Measurements from ENCODE around the gene OSBPL3.
"Not testable (repeated sequence)": the region's sequence is repeated elsewhere in the genome, so short reads cannot be mapped to it uniquely, and the experiment has no call there.

The OSBPL3 gene

GRCh38 chr7:24800667-24801066 is 179.3 kb downstream of the OSBPL3 start:
- no peak overlapping the region for H3K4me3 ChIP-seq (ENCODE audit: low read depth, low read length)

- no peak overlapping the region for H3K4me3 ChIP-seq (ENCODE audit: low read depth, low read length)
Observed at GRCh38 chr7:24800073-24800472, 179.9 kb downstream of the OSBPL3 start.

- H3K4me3 ChIP-seq (ENCODE audit: low read depth, low read length) = no peak overlapping the region
Observed at GRCh38 chr7:24799506-24799905, 180.5 kb downstream of the OSBPL3 start.

GRCh38 chr7:24798261-24798660 is 181.7 kb downstream of the OSBPL3 start:
- H3K4me3 ChIP-seq (ENCODE audit: low read depth, low read length) = no peak overlapping the region

GRCh38 chr7:24797270-24797669 is 182.7 kb downstream of the OSBPL3 start:
- H3K4me3 ChIP-seq (ENCODE audit: low read depth, low read length) = no peak overlapping the region

- no peak overlapping the region for H3K4me3 ChIP-seq (ENCODE audit: low read depth, low read length)
Observed at GRCh38 chr7:24795407-24795767, 184.6 kb downstream of the OSBPL3 start.

- H3K4me3 ChIP-seq (ENCODE audit: low read depth, low read length) = not testable (repeated sequence)
Observed at GRCh38 chr7:24794751-24795406, 185.1 kb downstream of the OSBPL3 start.

GRCh38 chr7:24793982-24794648 is 185.9 kb downstream of the OSBPL3 start:
- H3K4me3 ChIP-seq (ENCODE audit: low read depth, low read length) = no peak overlapping the region

GRCh38 chr7:24788961-24789576 is 190.9 kb downstream of the OSBPL3 start:
- no peak overlapping the region for H3K4me3 ChIP-seq (ENCODE audit: low read depth, low read length)

- H3K4me3 ChIP-seq (ENCODE audit: low read depth, low read length) = no peak overlapping the region
Observed at GRCh38 chr7:24788075-24788474, 191.9 kb downstream of the OSBPL3 start.

GRCh38 chr7:24786941-24787340 is 193.0 kb downstream of the OSBPL3 start:
- H3K4me3 ChIP-seq (ENCODE audit: low read depth, low read length) = no peak overlapping the region

GRCh38 chr7:24786306-24786705 is 193.7 kb downstream of the OSBPL3 start:
- no peak overlapping the region for H3K4me3 ChIP-seq (ENCODE audit: low read depth, low read length)

- H3K4me3 ChIP-seq (ENCODE audit: low read depth, low read length) = no peak overlapping the region
Observed at GRCh38 chr7:24784277-24784676, 195.7 kb downstream of the OSBPL3 start.

- H3K4me3 ChIP-seq (ENCODE audit: low read depth, low read length) = no peak overlapping the region
Observed at GRCh38 chr7:24783698-24784097, 196.3 kb downstream of the OSBPL3 start.

- H3K4me3 ChIP-seq (ENCODE audit: low read depth, low read length) = no peak overlapping the region
Observed at GRCh38 chr7:24781106-24781505, 198.9 kb downstream of the OSBPL3 start.

- no peak overlapping the region for H3K4me3 ChIP-seq (ENCODE audit: low read depth, low read length)
Observed at GRCh38 chr7:24779283-24779655, 200.7 kb downstream of the OSBPL3 start.

- no peak overlapping the region for H3K4me3 ChIP-seq (ENCODE audit: low read depth, low read length)
Observed at GRCh38 chr7:24778543-24779282, 201.3 kb downstream of the OSBPL3 start.

GRCh38 chr7:24777806-24778205 is 202.2 kb downstream of the OSBPL3 start:
- no peak overlapping the region for H3K4me3 ChIP-seq (ENCODE audit: low read depth, low read length)

- H3K4me3 ChIP-seq (ENCODE audit: low read depth, low read length) = no peak overlapping the region
Observed at GRCh38 chr7:24773646-24774045, 206.3 kb downstream of the OSBPL3 start.

- H3K4me3 ChIP-seq (ENCODE audit: low read depth, low read length) = no peak overlapping the region
Observed at GRCh38 chr7:24769851-24770250, 210.1 kb downstream of the OSBPL3 start.

GRCh38 chr7:24769014-24769830 is 210.8 kb downstream of the OSBPL3 start:
- H3K4me3 ChIP-seq (ENCODE audit: low read depth, low read length) = no peak overlapping the region

Data from iPS-11a (cell line).